GM18511 (cell line): ENCODE measurements around the gene PURB.
"Not testable (repeated sequence)": the region's sequence is repeated elsewhere in the genome, so short reads cannot be mapped to it uniquely, and the experiment has no call there.

ENCODE experiments used
- ATAC-seq: cut with Tn5 transposase; IDR thresholded peaks from one replicate; pipeline ENCODE4 v1.9.1; 2021; ENCODE audit warnings: mild to moderate bottlenecking, moderate library complexity; ENCODE audit not compliant: unreplicated experiment

The PURB gene

GRCh38 chr7:44885394-44886317 lies at the start of gene PURB:
Gene PURB, minus strand, starts transcription at chr7:44885530. Its CDS starts 182 bp downstream, at chr7:44885348.
- ATAC-seq: peak; percentile 83

GRCh38 chr7:44935016-44935415 lies 49.7 kb upstream of the PURB start:
- no peak for ATAC-seq

GRCh38 chr7:44934510-44934909 lies 49.2 kb upstream of the PURB start:
- not testable (repeated sequence) for ATAC-seq

- ATAC-seq: no peak
Observed at GRCh38 chr7:44930921-44931320, 45.6 kb upstream of the PURB start.

- ATAC-seq: no peak
Observed at GRCh38 chr7:44922351-44922694, 37.0 kb upstream of the PURB start.

GRCh38 chr7:44921607-44922350 lies 36.4 kb upstream of the PURB start:
- ATAC-seq: peak; percentile 74

GRCh38 chr7:44920119-44920518 lies 34.8 kb upstream of the PURB start:
- no peak for ATAC-seq

GRCh38 chr7:44918029-44918428 lies 32.7 kb upstream of the PURB start:
- ATAC-seq: no peak

- no peak for ATAC-seq
Observed at GRCh38 chr7:44917465-44917864, 32.1 kb upstream of the PURB start.

GRCh38 chr7:44914992-44915607 lies 29.8 kb upstream of the PURB start:
- no peak for ATAC-seq

- no peak for ATAC-seq
Observed at GRCh38 chr7:44912775-44913347, 27.5 kb upstream of the PURB start.

GRCh38 chr7:44911911-44912310 lies 26.6 kb upstream of the PURB start:
- ATAC-seq: no peak

GRCh38 chr7:44909596-44910389 lies 24.5 kb upstream of the PURB start:
- ATAC-seq: no peak

GRCh38 chr7:44906965-44907364 lies 21.6 kb upstream of the PURB start:
- ATAC-seq: no peak

GRCh38 chr7:44905002-44905635 lies 19.8 kb upstream of the PURB start:
- ATAC-seq: no peak

- no peak for ATAC-seq
Observed at GRCh38 chr7:44899443-44899842, 14.1 kb upstream of the PURB start.

GRCh38 chr7:44898039-44898438 lies 12.7 kb upstream of the PURB start:
- ATAC-seq: no peak

- no peak for ATAC-seq
Observed at GRCh38 chr7:44897309-44897708, 12.0 kb upstream of the PURB start.

GRCh38 chr7:44894888-44895580 lies 9.7 kb upstream of the PURB start:
- no peak for ATAC-seq
